T-helper 1 cell treated with Interleukin-12 subunit alpha and Interleukin-12 subunit beta and Interleukin-4 antibody, amounts not matched to agents 30 μg/mL and 1 μg/mL, for 36 hours (primary cell): ENCODE measurements around the gene KMT2A.
A peak's percentile ranks its signal among the peaks of the same experiment; 100 is the strongest.
"Not testable (repeated sequence)": the region's sequence is repeated elsewhere in the genome, so short reads cannot be mapped to it uniquely, and the experiment has no call there.

Source experiments
- H3K27ac Mint-ChIP-seq: one replicate; pipeline ENCODE4 v1.8.0; 2021; ENCODE audit warnings: mild to moderate bottlenecking, mixed read lengths
- H3K27me3 Mint-ChIP-seq: one replicate; pipeline ENCODE4 v1.8.0; 2021; ENCODE audit warnings: low read depth, mixed read lengths
- H3K36me3 Mint-ChIP-seq: one replicate; pipeline ENCODE4 v1.8.0; 2021; ENCODE audit warnings: low read depth, mixed read lengths
- H3K4me1 Mint-ChIP-seq: one replicate; pipeline ENCODE4 v1.8.0; 2021; ENCODE audit warnings: low read depth, mixed read lengths
- H3K4me3 Mint-ChIP-seq: one replicate; pipeline ENCODE4 v1.8.0; 2021; ENCODE audit warnings: mild to moderate bottlenecking, moderate library complexity, mixed read lengths
- H3K9me3 Mint-ChIP-seq: one replicate; pipeline ENCODE4 v1.8.0; 2021; ENCODE audit warnings: mixed read lengths

The KMT2A gene

DNA sequence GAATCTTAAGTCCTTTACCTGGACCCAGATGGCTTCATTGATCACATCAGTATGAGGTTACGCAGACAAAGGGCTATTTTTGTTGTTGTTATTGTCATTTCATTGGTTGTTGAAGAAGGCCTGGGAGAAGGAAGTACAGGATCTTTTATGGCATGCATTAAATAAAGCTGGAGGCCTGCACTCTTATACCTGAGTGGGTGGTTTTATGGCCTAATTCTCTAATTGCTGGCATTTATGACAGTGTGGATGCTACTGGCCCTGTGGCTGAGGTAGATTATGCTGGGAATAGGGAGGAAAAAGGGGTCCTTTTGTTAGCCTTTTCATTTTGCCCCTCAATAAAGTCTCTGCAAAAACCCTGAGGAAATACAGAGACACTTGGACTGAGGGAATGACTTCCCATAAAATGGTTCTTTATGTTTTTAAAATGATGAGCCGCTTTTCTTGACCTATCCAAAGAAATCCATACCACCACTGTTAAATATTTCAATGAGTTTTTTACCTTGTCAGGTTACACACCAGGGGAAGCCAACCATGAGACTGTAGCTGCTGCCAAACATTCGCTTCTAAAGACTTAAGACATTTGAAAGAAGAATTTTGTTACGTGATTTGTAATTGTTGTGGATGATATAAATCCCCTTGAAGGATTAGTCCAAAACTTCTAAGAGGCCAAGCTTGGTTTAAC lies 6.8 kb downstream of the KMT2A start:
- H3K4me3 Mint-ChIP-seq, result peak overlapping the region; percentile 73
- H3K27ac Mint-ChIP-seq, result peak overlapping the region; percentile 76
- H3K36me3 Mint-ChIP-seq, result peaks cover 48% of the 10 kb centered on the region
- no peaks in the 10 kb centered on the region for H3K9me3 Mint-ChIP-seq
- peaks cover 78% of the 10 kb centered on the region for H3K4me1 Mint-ChIP-seq
- H3K27me3 Mint-ChIP-seq, result no peaks in the 10 kb centered on the region

DNA sequence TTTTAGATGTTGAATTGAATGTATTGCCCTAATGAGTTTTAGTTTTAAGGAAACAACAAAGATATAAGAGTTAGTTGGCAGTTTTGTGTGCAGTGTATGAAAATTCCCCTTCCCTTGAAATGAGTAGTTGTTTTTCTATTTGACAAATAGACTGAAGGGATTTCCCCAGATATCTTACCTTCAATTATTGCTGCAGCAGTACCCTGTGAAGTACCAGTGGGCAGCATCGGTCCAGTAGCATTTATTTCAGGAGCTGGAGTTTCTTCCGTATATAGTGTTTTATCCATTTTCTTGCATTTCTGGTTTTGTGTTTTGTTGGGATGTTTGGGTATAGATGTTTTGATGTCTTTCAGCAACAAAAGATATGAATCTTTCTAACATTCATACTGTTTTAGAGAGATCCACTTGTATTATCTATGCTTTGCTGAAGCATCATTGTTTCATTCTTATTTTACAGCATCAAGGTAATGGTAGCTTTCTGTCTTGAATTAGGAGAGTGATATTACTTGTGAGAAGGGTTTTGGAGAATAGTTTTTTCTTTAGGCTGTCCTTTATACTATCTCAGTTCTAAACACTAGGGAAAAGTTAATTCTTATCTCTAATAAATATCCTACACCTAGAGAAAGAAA lies 7.4 kb downstream of the KMT2A start:
- Mint-ChIP-seq H3K27ac (peak overlapping the region; percentile 76), H3K4me1 (peaks cover 81% of the 10 kb centered on the region), H3K4me3 (peak overlapping the region; percentile 64), H3K36me3 (peaks cover 48% of the 10 kb centered on the region), H3K27me3 (no peaks in the 10 kb centered on the region), H3K9me3 (no peaks in the 10 kb centered on the region)

DNA sequence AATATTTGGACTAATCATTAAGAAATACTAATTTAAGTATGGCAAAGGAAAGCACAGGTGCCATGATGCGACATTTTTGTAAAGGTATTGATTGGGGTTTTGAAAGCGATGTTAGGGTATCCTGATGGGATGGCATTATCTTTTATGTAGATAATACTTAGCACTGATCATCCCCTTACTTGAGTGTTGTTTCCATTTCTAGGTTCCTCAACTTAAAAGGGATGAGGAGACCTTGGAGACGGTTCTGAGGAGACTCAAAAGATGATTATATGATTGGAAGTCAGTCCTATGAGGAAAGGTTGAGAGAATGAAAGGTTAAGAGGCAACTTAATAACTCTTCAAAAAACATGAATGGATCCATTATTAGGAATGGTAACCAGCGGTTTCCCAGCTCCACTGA lies 11.1 kb downstream of the KMT2A start:
- H3K4me3 Mint-ChIP-seq, result peak overlapping the region; percentile 58
- no peaks in the 10 kb centered on the region for H3K27me3 Mint-ChIP-seq
- H3K36me3 Mint-ChIP-seq, result peaks cover 41% of the 10 kb centered on the region
- H3K27ac Mint-ChIP-seq, result peak overlapping the region; percentile 71
- H3K4me1 Mint-ChIP-seq, result peaks cover 61% of the 10 kb centered on the region
- no peaks in the 10 kb centered on the region for H3K9me3 Mint-ChIP-seq

DNA sequence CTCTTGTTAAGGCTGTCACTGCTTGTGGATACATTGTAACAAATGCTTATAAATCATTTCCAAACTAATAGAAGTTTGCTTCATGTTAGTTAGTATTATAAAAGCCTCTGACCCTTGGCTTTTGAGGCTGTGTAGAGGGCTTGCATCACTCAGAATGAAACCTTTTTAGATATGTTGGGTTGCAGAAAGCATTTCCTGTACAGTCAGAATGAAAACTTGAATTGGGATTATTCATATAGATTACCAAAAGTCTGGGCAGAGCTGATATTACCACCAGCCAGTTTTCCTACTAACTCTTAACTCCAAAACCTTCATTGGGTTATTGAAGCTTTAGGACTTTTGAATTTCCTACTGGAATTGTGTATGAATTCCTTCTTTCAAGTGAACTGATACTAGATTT lies 12.0 kb downstream of the KMT2A start:
- Mint-ChIP-seq H3K9me3 (no peaks in the 10 kb centered on the region), H3K27ac (peak overlapping the region; percentile 62), H3K36me3 (peaks cover 44% of the 10 kb centered on the region), H3K4me1 (peaks cover 59% of the 10 kb centered on the region), H3K27me3 (no peaks in the 10 kb centered on the region), H3K4me3 (peak overlapping the region; percentile 37)

DNA sequence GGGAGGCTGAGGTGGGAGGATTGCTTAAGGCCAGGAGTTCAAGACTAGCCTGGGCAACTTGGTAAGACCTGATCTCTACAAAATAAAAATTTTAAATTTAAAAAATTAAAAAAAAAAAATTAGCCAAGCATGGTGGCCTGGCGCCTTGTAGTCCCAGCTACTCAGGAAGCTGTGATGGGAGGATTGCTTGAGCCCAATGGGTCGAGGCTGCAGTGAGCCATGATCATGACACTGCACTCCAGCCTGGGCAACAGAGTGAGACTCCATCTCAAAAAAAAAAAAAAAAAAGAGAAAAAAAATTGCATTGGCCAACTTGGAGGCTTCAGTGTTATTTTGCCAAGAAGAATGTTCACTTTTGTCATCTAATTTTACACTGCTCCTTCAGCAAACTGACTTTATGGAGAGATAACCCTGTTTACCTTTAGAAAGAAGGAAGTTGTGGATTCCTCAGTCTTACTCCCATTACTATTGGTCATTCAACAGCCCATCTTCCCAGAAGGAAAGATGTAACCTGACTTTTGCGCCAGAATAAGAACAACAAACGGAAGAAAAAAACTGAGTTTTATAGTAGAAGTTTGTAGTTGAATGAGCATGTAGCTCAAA lies 13.1 kb downstream of the KMT2A start:
- no peaks in the 10 kb centered on the region for H3K9me3 Mint-ChIP-seq
- H3K4me1 Mint-ChIP-seq, result peaks cover 59% of the 10 kb centered on the region
- H3K27me3 Mint-ChIP-seq, result no peaks in the 10 kb centered on the region
- H3K4me3 Mint-ChIP-seq, result no peak overlapping the region
- H3K27ac Mint-ChIP-seq, result no peak overlapping the region
- peaks cover 42% of the 10 kb centered on the region for H3K36me3 Mint-ChIP-seq

DNA sequence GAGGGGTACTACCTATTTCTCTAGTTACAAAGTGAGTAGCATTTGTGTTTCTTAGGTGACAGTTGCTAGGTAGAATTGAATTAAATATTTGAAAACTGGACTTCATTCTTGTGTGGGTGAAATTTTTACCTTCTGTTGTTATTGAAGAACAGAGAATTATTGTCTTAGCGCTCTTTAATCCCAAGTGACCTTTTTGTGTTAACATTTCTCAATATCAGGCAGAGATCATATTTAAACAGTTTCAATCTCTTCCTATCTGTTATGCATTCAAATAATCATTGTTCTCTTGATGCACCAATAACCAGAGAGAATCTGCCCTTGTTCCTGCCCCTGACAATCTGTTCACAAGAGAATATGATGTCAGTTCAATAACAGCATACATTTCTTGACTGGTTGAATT lies 14.2 kb downstream of the KMT2A start:
- H3K4me3 Mint-ChIP-seq, result no peak overlapping the region
- peaks cover 57% of the 10 kb centered on the region for H3K4me1 Mint-ChIP-seq
- H3K36me3 Mint-ChIP-seq, result peaks cover 39% of the 10 kb centered on the region
- no peaks in the 10 kb centered on the region for H3K27me3 Mint-ChIP-seq
- no peaks in the 10 kb centered on the region for H3K9me3 Mint-ChIP-seq
- no peak overlapping the region for H3K27ac Mint-ChIP-seq

DNA sequence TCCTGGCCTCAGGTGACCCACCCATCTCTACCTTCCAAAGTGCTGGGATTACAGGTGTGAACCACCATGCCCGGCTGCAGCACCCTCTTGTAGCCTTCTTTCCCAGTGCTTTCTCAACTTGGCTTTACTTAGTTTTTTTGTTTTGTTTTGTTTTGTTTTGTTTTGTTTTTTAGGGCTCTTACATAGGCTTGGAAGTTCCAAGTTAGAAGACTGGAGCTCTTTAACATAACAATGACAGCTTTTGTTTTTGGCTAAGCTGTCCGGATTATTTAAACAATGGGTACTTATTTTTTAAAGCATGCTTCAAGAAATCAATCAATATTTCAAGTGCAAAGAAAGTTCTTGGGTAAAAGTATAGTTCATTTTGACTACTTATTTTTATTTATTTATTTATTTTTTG lies 25.9 kb downstream of the KMT2A start:
- no peak overlapping the region for H3K4me3 Mint-ChIP-seq
- no peak overlapping the region for H3K27ac Mint-ChIP-seq
- H3K9me3 Mint-ChIP-seq, result no peaks in the 10 kb centered on the region
- H3K4me1 Mint-ChIP-seq, result peaks cover 15% of the 10 kb centered on the region
- H3K36me3 Mint-ChIP-seq, result peaks cover 8% of the 10 kb centered on the region
- H3K27me3 Mint-ChIP-seq, result no peaks in the 10 kb centered on the region

DNA sequence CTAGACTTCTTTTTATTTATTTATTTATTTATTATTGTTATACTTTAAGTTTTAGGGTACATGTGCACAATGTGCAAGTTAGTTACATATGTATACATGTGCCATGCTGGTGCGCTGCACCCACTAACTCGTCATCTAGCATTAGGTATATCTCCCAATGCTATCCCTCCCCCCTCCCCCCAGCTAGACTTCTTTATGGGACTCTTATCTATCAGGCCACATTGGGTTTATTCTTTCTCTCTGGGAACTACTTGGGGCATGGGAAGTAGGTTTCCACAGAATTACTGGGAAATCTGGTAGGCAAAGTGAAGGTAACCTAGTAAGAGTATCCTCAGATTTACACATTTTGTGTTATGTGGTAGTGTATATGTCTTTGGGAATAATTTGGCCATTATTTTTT lies 32.7 kb downstream of the KMT2A start:
- H3K4me3 Mint-ChIP-seq, H3K9me3 Mint-ChIP-seq, H3K27me3 Mint-ChIP-seq, H3K27ac Mint-ChIP-seq: not testable (repeated sequence)
- Mint-ChIP-seq H3K36me3 (peaks cover 33% of the 10 kb centered on the region), H3K4me1 (peaks cover 25% of the 10 kb centered on the region)

DNA sequence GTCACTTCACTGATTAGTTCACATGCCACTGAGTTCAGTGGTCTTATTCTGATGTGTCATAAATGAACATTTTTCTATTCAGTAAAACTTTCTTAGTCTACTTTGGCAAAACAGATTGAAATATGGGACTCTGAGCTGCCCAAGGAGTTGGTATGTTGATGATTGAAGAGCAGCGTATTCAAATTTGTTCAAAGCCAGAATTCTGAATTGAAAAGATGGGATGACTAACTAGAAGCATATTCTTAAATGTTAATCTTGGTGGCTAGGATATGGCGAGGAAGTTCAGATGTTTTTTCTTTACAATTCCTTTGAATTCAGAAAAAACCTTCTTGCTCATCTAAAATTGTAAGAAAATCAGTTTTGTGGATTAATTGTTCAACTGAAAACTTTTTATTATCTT lies 34.7 kb downstream of the KMT2A start:
- Mint-ChIP-seq H3K27me3 (no peaks in the 10 kb centered on the region), H3K27ac (no peak overlapping the region), H3K4me3 (no peak overlapping the region), H3K36me3 (peaks cover 36% of the 10 kb centered on the region), H3K4me1 (peaks cover 24% of the 10 kb centered on the region), H3K9me3 (no peaks in the 10 kb centered on the region)

DNA sequence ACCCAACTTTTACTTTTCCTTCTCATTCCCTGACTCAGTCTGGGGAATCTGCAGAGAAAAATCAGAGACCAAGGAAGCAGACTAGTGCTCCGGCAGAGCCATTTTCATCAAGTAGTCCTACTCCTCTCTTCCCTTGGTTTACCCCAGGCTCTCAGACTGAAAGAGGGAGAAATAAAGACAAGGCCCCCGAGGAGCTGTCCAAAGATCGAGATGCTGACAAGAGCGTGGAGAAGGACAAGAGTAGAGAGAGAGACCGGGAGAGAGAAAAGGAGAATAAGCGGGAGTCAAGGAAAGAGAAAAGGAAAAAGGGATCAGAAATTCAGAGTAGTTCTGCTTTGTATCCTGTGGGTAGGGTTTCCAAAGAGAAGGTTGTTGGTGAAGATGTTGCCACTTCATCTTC lies 37.2 kb downstream of the KMT2A start:
- H3K36me3 Mint-ChIP-seq, result peaks cover 53% of the 10 kb centered on the region

DNA sequence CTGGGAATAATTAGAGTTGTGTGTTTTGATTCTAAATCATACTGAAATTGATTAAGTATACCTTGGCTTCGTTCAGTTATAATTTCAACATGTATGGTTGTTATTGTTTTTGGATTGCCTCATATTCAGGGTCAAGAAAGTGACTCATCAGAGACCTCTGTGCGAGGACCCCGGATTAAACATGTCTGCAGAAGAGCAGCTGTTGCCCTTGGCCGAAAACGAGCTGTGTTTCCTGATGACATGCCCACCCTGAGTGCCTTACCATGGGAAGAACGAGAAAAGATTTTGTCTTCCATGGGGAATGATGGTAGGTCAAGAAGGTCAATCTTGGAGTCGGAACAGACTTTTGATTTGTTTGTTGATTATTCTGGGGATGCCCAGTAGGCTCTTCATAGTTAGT lies 40.4 kb downstream of the KMT2A start:
- Mint-ChIP-seq H3K4me1 (peaks cover 16% of the 10 kb centered on the region), H3K36me3 (peaks cover 68% of the 10 kb centered on the region), H3K9me3 (no peaks in the 10 kb centered on the region), H3K27ac (no peak overlapping the region), H3K27me3 (no peaks in the 10 kb centered on the region), H3K4me3 (no peak overlapping the region)

More for the DNA sequence above, 37.2 kb downstream of the KMT2A start:
- H3K4me1 Mint-ChIP-seq, result peaks cover 32% of the 10 kb centered on the region
- no peaks in the 10 kb centered on the region for H3K9me3 Mint-ChIP-seq
- H3K4me3 Mint-ChIP-seq, result no peak overlapping the region
- H3K27me3 Mint-ChIP-seq, result no peaks in the 10 kb centered on the region
- peak overlapping the region; percentile 34 for H3K27ac Mint-ChIP-seq

DNA sequence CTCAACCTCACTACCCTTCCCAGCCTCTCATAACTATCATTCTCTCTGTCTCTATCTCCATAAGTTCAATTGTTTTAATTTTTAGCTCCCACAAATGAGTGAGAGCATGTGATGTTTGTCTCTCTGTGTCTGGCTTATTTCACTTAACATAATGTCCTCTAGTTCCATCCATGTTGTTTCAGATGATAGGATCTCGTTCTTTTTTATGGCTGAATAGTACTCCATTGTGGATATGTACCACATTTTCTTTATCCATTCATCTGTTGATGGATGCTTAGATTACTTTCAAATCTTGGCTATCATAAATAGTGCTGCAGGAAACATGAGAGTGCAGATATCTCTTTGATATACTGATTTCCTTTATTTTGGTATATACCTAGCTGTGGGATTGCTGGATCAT lies 44.9 kb downstream of the KMT2A start:
- H3K36me3 Mint-ChIP-seq, result peaks cover 66% of the 10 kb centered on the region
- not testable (repeated sequence) for H3K27ac Mint-ChIP-seq

DNA sequence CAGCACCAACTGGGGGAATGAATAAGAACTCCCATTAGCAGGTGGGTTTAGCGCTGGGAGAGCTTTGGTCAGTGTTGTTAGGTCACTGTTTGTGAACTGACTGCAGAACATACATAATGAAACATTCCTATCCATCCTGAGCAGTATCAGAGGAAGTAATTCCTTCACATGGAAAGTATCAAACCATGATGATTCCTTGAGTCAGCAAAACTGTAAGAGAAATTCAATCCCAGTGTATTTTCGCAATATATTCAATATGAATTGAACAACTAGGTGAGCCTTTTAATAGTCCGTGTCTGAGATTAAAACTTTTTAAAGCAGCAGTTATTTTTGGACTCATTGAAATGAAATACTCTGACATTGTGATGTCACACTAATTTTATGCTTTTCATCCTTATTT lies 48.1 kb downstream of the KMT2A start:
- Mint-ChIP-seq H3K4me1 (peaks cover 5% of the 10 kb centered on the region), H3K9me3 (no peaks in the 10 kb centered on the region), H3K27ac (no peak overlapping the region), H3K27me3 (no peaks in the 10 kb centered on the region), H3K36me3 (peaks cover 51% of the 10 kb centered on the region), H3K4me3 (no peak overlapping the region)

More for the DNA sequence above, 44.9 kb downstream of the KMT2A start:
- H3K4me1 Mint-ChIP-seq, H3K9me3 Mint-ChIP-seq, H3K27me3 Mint-ChIP-seq, H3K4me3 Mint-ChIP-seq: not testable (repeated sequence)

DNA sequence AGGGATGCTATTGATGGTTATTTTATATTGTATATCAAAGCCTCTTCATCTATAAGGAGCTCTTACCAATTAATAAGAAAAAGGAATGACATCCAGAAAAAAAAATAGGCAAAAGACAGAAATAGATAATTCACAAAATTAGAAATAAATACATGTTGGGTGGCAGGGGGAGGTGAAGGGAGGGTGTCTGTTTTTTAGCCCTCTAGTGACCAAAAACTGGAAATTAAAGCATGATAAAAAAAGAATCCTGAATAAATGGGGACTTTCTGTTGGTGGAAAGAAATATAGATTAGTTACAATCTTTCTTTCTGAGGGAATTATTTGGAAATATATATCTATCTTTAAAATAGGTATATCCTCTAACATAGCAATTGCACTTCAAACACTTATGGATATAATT lies 49.0 kb downstream of the KMT2A start:
- Mint-ChIP-seq H3K36me3 (peaks cover 50% of the 10 kb centered on the region), H3K27me3 (no peaks in the 10 kb centered on the region), H3K4me1 (peaks cover 5% of the 10 kb centered on the region), H3K27ac (no peak overlapping the region), H3K4me3 (no peak overlapping the region), H3K9me3 (no peaks in the 10 kb centered on the region)

DNA sequence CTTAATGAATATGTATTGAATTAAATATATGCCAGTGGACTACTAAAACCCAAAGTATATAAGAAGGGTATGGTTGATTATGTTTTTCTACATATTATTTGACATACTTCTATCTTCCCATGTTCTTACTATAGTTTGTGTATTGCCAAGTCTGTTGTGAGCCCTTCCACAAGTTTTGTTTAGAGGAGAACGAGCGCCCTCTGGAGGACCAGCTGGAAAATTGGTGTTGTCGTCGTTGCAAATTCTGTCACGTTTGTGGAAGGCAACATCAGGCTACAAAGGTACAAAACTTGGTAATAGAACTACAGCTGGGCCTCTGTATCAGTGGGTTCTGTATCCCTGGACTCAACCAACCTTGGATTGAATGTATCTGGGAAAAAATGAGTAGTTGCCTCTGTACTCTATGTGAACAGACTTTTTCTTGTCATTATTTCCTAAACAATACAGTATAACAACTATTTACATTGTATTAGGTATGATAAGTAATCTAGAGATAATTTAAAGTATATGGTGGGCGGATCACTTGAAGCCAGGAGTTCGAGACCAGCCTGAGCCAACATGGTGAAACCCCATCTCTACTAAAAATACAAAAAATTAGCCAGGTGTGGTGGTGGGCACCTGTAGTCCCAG lies 52.3 kb downstream of the KMT2A start:
- H3K36me3 Mint-ChIP-seq, result peaks cover 50% of the 10 kb centered on the region
- no peaks in the 10 kb centered on the region for H3K27me3 Mint-ChIP-seq
- H3K4me1 Mint-ChIP-seq, result peaks cover 9% of the 10 kb centered on the region
- no peak overlapping the region for H3K4me3 Mint-ChIP-seq
- no peaks in the 10 kb centered on the region for H3K9me3 Mint-ChIP-seq
- H3K27ac Mint-ChIP-seq, result peak overlapping the region; percentile 49
